Uterus (tissue), 4 donors: Measurements from ENCODE around the gene PRSS57. TPM values are rescaled to one million over a fixed set of nuclear protein-coding genes. Genes with fewer than 3 reads are reported as not detected.
A peak's percentile ranks its signal among the peaks of the same experiment; 100 is the strongest.

Experiments
- DNase-seq, 2 donors: peaks; one replicate each; pipeline ENCODE4 v3.0.0-alpha.2; 2019 to 2020
- H3K27ac ChIP-seq, 2 donors: fragments of 200-600 bp; sonication (generic); 1 replicate in 1 of 2; 2 replicates in 1 of 2; pipeline ENCODE4 v1.5.1; 2016 to 2018
- H3K27me3 ChIP-seq, 2 donors: fragments of 200-600 bp; sonication (generic); one replicate each; pipeline ENCODE4 v1.5.1; 2018 to 2019; ENCODE audit warnings: control low read depth in 1 of 2
- H3K36me3 ChIP-seq, 2 donors: fragments of 200-600 bp; sonication (generic); one replicate each; pipeline ENCODE4 v1.5.1; 2019; ENCODE audit warnings: control low read depth in 1 of 2
- H3K4me1 ChIP-seq, 2 donors: fragments of 200-600 bp; sonication (generic); one replicate each; pipeline ENCODE4 v1.5.1; 2018 to 2019; ENCODE audit warnings: control low read depth in 1 of 2
- H3K4me3 ChIP-seq, 2 donors: fragments of 200-600 bp; sonication (generic); 1 replicate in 1 of 2; 2 replicates in 1 of 2; pipeline ENCODE4 v1.5.1; 2018 to 2019; ENCODE audit warnings: mild to moderate bottlenecking in 1 of 2
- H3K9me3 ChIP-seq, 2 donors: fragments of 200-600 bp; sonication (generic); one replicate each; pipeline ENCODE4 v1.5.1; 2019; ENCODE audit warnings: control low read depth in 1 of 2
- CTCF ChIP-seq, 4 experiments: fragments of 200-600 bp in 2 of 4; fragments of 450-650 bp in 2 of 4; sonication (generic) in 2 of 4; IDR thresholded peaks; one replicate each; pipeline ENCODE4 v1.5.1; 2016 to 2019; ENCODE audit warnings: antibody characterized with exemption in 4 of 4, mild to moderate bottlenecking in 2 of 4, moderate library complexity in 1 of 4
- POLR2A ChIP-seq, 2 donors: fragments of 450-650 bp; IDR thresholded peaks; one replicate each; pipeline ENCODE4 v1.6.1; 2016; ENCODE audit warnings: antibody characterized with exemption in 2 of 2, mild to moderate bottlenecking in 1 of 2, moderate library complexity in 1 of 2
- intact Hi-C: fragments of 100-400 bp; cut with DNase I; formaldehyde crosslinking; loops from one replicate; pipeline ENCODE4 v1.15.1; 2023; ENCODE audit warnings: low total_unique reads
- total RNA-seq, 4 donors: library from RNA; depleted of rRNA in 3 of 4; stranded (reverse); fragments of >200 nt in 3 of 4; gene quantifications; one replicate each; pipeline versions ENCODE4 v1.1.0 to v1.2.4, GENCODE V29; 2014 to 2023
- donor health status: DM: yes; HTN: yes; CAD: no.

PRSS57 gene
- total RNA-seq, 4 donors from 2014 or later = not detected

- Histone ChIP-seq H3K4me3 (peak overlapping the region in 1 of 2 donors; percentile 44), H3K4me1 (peaks cover 0 to 15% of the 10 kb centered on the region in 2 donors), H3K27ac (peak overlapping the region in 1 of 2 donors; percentile 64), H3K9me3 (no peaks in the 10 kb centered on the region), H3K27me3 (no peaks in the 10 kb centered on the region), H3K36me3 (no peaks in the 10 kb centered on the region)
- TF ChIP-seq CTCF (IDR thresholded peaks at IDR 0.05) (no peak), POLR2A (IDR thresholded peaks at IDR 0.05) (no peak)
- DNase-seq = no peak
- intact Hi-C loops = no loop called here
These were observed 55.1 kb downstream of the PRSS57 start for GRCh38 chr19:640161-640558.

- Histone ChIP-seq H3K27me3 (no peaks in the 10 kb centered on the region), H3K27ac (peak within 1 kb of the TSS in 1 of 2 donors; percentile 64), H3K9me3 (no peaks in the 10 kb centered on the region), H3K4me1 (peaks cover 0 to 16% of the 10 kb centered on the region in 2 donors), H3K36me3 (no peaks in the 10 kb centered on the region), H3K4me3 (peak within 1 kb of the TSS; percentile 21 to 44)
- intact Hi-C loops = no loop called here
- DNase-seq = peak; percentile 91 to 93
- no peak for TF ChIP-seq POLR2A (IDR thresholded peaks at IDR 0.05)
- TF ChIP-seq CTCF (IDR thresholded peaks at IDR 0.05) = peak in 1 of 4 experiments; percentile 13
These were observed 55.7 kb downstream of the PRSS57 start, which contains the start of gene FGF22 for GRCh38 chr19:639253-640160. FGF22 (plus strand) TSS chr19:639879; CDS start chr19:639926, 47 bp downstream.

GRCh38 chr19:638906-639252, 56.4 kb downstream of the PRSS57 start:
- TF ChIP-seq CTCF (IDR thresholded peaks at IDR 0.05) (no peak), POLR2A (IDR thresholded peaks at IDR 0.05) (no peak)
- Histone ChIP-seq H3K9me3 (no peaks in the 10 kb centered on the region), H3K4me1 (peaks cover 0 to 21% of the 10 kb centered on the region in 2 donors), H3K27ac (peak overlapping the region in 1 of 2 donors; percentile 44), H3K36me3 (no peaks in the 10 kb centered on the region), H3K4me3 (peak overlapping the region; percentile 21 to 44), H3K27me3 (no peaks in the 10 kb centered on the region)
- intact Hi-C loops = no loop called here
- no peak for DNase-seq

Other genes starting within 250 kb of the PRSS57 start
- gene SHC2, start 234.4 kb downstream of the PRSS57 start, total RNA-seq = 10 to 100 TPM in 2 of 4 donors, 1 to 10 TPM in 2; 2.9 to 43.6 (median 8.4) TPM
- gene MADCAM1, start 199.0 kb downstream of the PRSS57 start, total RNA-seq = 1 to 10 TPM in 1 of 4 donors, under 1 TPM in 1, not detected in 2; 0.34 to 2.7 TPM
- gene TPGS1, start 188.0 kb downstream of the PRSS57 start, total RNA-seq = 10 to 100 TPM; 12.6 to 37.5 (median 29.9) TPM
- 100 to 1,000 TPM in 2 of 4 donors, 10 to 100 TPM in 2; 44.4 to 459 (median 101) TPM for gene CDC34, start 163.7 kb downstream of the PRSS57 start, total RNA-seq
- 1 to 10 TPM in 1 of 4 donors, under 1 TPM in 1, not detected in 2; 0.62 to 1.6 TPM for gene GZMM, start 151.4 kb downstream of the PRSS57 start, total RNA-seq
- gene BSG, start 122.9 kb downstream of the PRSS57 start, total RNA-seq = 100 to 1,000 TPM; 211 to 305 (median 280) TPM
- under 1 TPM in 1 of 4 donors, not detected in 3; 0.83 TPM for gene HCN2, start 105.6 kb downstream of the PRSS57 start, total RNA-seq
- gene POLRMT, start 61.9 kb downstream of the PRSS57 start, total RNA-seq = 10 to 100 TPM; 10.5 to 42.0 (median 24.1) TPM
- gene FGF22, start 55.6 kb downstream of the PRSS57 start, total RNA-seq = 1 to 10 TPM in 1 of 4 donors, not detected in 3; 1.4 TPM
- 10 to 100 TPM in 3 of 4 donors, 1 to 10 TPM in 1; 9.5 to 44.3 (median 18.2) TPM for gene RNF126, start 32.2 kb downstream of the PRSS57 start, total RNA-seq
- 10 to 100 TPM; 25.3 to 71.7 (median 37.3) TPM for gene FSTL3, start 19.1 kb downstream of the PRSS57 start, total RNA-seq
- 10 to 100 TPM; 12.6 to 91.0 (median 42.2) TPM for gene PALM, start 13.5 kb upstream of the PRSS57 start, total RNA-seq
- 1 to 10 TPM in 1 of 4 donors, under 1 TPM in 3; 0.26 to 5.5 (median 0.39) TPM for gene MISP, start 55.7 kb upstream of the PRSS57 start, total RNA-seq
- 100 to 1,000 TPM in 2 of 4 donors, 10 to 100 TPM in 2; 45.0 to 278 (median 106) TPM for gene PTBP1, start 102.0 kb upstream of the PRSS57 start, total RNA-seq
- 1 to 10 TPM in 1 of 4 donors, not detected in 3; 3.4 TPM for gene PLPPR3, start 126.5 kb upstream of the PRSS57 start, total RNA-seq
- 1 to 10 TPM in 1 of 4 donors, under 1 TPM in 1, not detected in 2; 0.85 to 2.6 TPM for gene AZU1, start 132.4 kb upstream of the PRSS57 start, total RNA-seq
- 1 to 10 TPM in 1 of 4 donors, not detected in 3; 2.9 TPM for gene PRTN3, start 145.5 kb upstream of the PRSS57 start, total RNA-seq
- gene ELANE, start 156.9 kb upstream of the PRSS57 start, total RNA-seq = 1 to 10 TPM in 1 of 4 donors, not detected in 3; 3.4 TPM
- gene CFD, start 164.2 kb upstream of the PRSS57 start, total RNA-seq = 100 to 1,000 TPM in 1 of 4 donors, 10 to 100 TPM in 1, 1 to 10 TPM in 2; 3.2 to 233 (median 50.2) TPM
- gene MED16, start 197.7 kb upstream of the PRSS57 start, total RNA-seq = 10 to 100 TPM; 12.0 to 69.1 (median 43.1) TPM
- gene RNU6-9, start 198.0 kb upstream of the PRSS57 start, total RNA-seq = not detected
- gene R3HDM4, start 217.8 kb upstream of the PRSS57 start, total RNA-seq = 10 to 100 TPM in 3 of 4 donors, 1 to 10 TPM in 1; 5.3 to 38.2 (median 21.2) TPM
- under 1 TPM in 1 of 4 donors, not detected in 3; 0.14 TPM for gene KISS1R, start 221.9 kb upstream of the PRSS57 start, total RNA-seq
- gene ARID3A, start 230.6 kb upstream of the PRSS57 start, total RNA-seq = 10 to 100 TPM in 1 of 4 donors, 1 to 10 TPM in 3; 1.3 to 22.0 (median 3.8) TPM